ENCODE measurements around the gene FHOD3.

- TF ChIP-seq CTCF (IDR thresholded peaks at IDR 0.05) (no peak), POLR2A (IDR thresholded peaks at IDR 0.05) (no peak)
Measured at GRCh38 chr18:36360256-36360909, 62.9 kb downstream of the FHOD3 start.
